H1 (cell line): ENCODE data around the gene AAK1. TPM values are rescaled to one million over a fixed set of nuclear protein-coding genes. Genes with fewer than 3 reads are reported as not detected.

Source experiments
- polyA plus RNA-seq, 7 experiments: library from polyadenylated mRNA; depleted of rRNA in 3 of 7; stranded (reverse) in 5 of 7; unstranded in 2 of 7; fragments of >200 nt in 5 of 7; fragments of 200-250 nt in 2 of 7; gene quantifications; 1 replicate in 5 of 7; 2 replicates in 1 of 7; 4 replicates in 1 of 7; pipeline versions ENCODE4 v1.2.1 to v1.2.3, GENCODE V29; 2011 to 2013; ENCODE audit warnings: missing spikeins in 2 of 7, mixed read lengths in 2 of 7
- total RNA-seq: library from RNA; stranded (reverse); fragmentation: NEBNext Ultra II Directional; extraction: Animal tissue kit (Norgen Biotek cat#: 25700); gene quantifications from 2 replicates; pipeline ENCODE4 v1.2.1, GENCODE V29; 2021
- TF ChIP-seq, protein P1 (sequence below): IDR thresholded peaks from 2 replicates; pipeline ENCODE4 v1.6.1; 2012; ENCODE audit warnings: low read length, inconsistent platforms

The AAK1 gene
- total and polyA plus RNA-seq, 2 of the 8 experiments (the other 6 are each of a cell fraction or from before 2014, with no cell fraction given), result 10.0 to 40.5 TPM

DNA sequence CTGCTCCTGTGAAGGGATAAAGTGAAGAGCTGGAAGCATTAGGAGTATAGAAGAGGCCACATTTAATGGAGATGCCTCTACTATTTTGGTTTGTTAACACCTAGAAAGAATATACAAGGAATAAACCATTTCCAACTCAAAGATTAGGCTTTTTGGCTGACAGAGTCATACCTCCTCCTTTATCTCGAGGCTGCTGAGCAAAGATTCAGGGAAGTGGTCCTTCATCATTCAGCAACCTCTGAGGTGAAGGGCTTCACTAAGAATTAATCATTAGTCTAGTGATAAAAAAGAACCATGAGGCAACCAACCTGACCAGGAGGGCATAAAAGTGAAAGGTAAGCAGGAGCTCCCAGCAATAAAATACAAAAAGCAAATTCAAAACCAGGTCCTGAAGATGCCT lies 25.8 kb downstream of the AAK1 start (continued):
- TF ChIP-seq, protein P1, sequence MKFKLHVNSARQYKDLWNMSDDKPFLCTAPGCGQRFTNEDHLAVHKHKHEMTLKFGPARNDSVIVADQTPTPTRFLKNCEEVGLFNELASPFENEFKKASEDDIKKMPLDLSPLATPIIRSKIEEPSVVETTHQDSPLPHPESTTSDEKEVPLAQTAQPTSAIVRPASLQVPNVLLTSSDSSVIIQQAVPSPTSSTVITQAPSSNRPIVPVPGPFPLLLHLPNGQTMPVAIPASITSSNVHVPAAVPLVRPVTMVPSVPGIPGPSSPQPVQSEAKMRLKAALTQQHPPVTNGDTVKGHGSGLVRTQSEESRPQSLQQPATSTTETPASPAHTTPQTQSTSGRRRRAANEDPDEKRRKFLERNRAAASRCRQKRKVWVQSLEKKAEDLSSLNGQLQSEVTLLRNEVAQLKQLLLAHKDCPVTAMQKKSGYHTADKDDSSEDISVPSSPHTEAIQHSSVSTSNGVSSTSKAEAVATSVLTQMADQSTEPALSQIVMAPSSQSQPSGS, result no peak
